Panc1 (cell line): Measurements from ENCODE around the gene DNER. TPM values are rescaled to one million over a fixed set of nuclear protein-coding genes. Genes with fewer than 3 reads are reported as not detected.

ENCODE experiments used
- ATAC-seq: fragments of 200-7000 bp; cut with Tn5 transposase; 2 replicates; pipeline ENCODE4 v1.9.1; 2020; ENCODE audit warnings: mild to moderate bottlenecking, moderate library complexity
- BruUV-seq: library from RNA; stranded (reverse); fragments of 400-500 nt; replicated peaks from 2 replicates; lab custom pipeline; 2021; lab: Mats Ljungman, UMichigan
- CTCF ChIA-PET: fragments of 300-600 bp; sonication (Branson Sonifier 250); formaldehyde crosslinking; loops from one replicate; lab custom pipeline; 2022; ENCODE audit warnings: antibody characterized with exemption; lab: Charles Lee
- POLR2A ChIA-PET: fragments of 300-600 bp; sonication (Branson Sonifier 250); formaldehyde crosslinking; loops from one replicate; lab custom pipeline; 2022; ENCODE audit warnings: antibody characterized with exemption; lab: Charles Lee
- DNase-seq: peaks from one replicate; pipeline ENCODE4 v3.0.0-alpha.2; 2010; ENCODE audit warnings: low read depth, low spot score
- H3K27ac ChIP-seq: 2 replicates; pipeline ENCODE4 v1.5.1; 2011; ENCODE audit warnings: mild to moderate bottlenecking, low read length, inconsistent platforms
- H3K27me3 ChIP-seq: fragments of 200-500 bp; sonication (Bioruptor generic); 2 replicates; pipeline ENCODE4 v1.6.0; 2014; ENCODE audit warnings: low read length, inconsistent platforms; ENCODE audit not compliant: control insufficient read depth, insufficient read depth
- H3K36me3 ChIP-seq: fragments of 200-500 bp; sonication (Bioruptor generic); 2 replicates; pipeline ENCODE4 v1.5.1; 2014; ENCODE audit warnings: inconsistent platforms, mild to moderate bottlenecking, low read length, moderate library complexity; ENCODE audit not compliant: control insufficient read depth, insufficient read depth
- H3K4me1 ChIP-seq: 2 replicates; pipeline ENCODE4 v1.5.1; 2011; ENCODE audit warnings: inconsistent platforms, mild to moderate bottlenecking, low read length, moderate library complexity; ENCODE audit not compliant: control insufficient read depth, insufficient read depth
- H3K4me3 ChIP-seq, 2 experiments: 2 replicates each; pipeline ENCODE4 v1.5.1; 2011 to 2012; ENCODE audit warnings: low read depth in 2 of 2, low read length in 2 of 2, mild to moderate bottlenecking in 2 of 2, inconsistent platforms in 1 of 2, moderate library complexity in 1 of 2
- H3K9me3 ChIP-seq: fragments of 200-500 bp; sonication (Bioruptor generic); 2 replicates; pipeline ENCODE4 v1.5.1; 2014; ENCODE audit warnings: low read depth, mild to moderate bottlenecking, inconsistent platforms, low read length, moderate library complexity; ENCODE audit not compliant: control insufficient read depth, insufficient read depth
- POLR2AphosphoS5 ChIP-seq: IDR thresholded peaks from 2 replicates; pipeline ENCODE4 v1.6.1; 2012; ENCODE audit warnings: mild to moderate bottlenecking, low read depth, low read length, moderate library complexity
- REST ChIP-seq, 2 experiments: IDR thresholded peaks; 2 replicates each; pipeline ENCODE4 v1.6.1; 2011 to 2012; ENCODE audit warnings: low read depth in 2 of 2, control low read depth in 1 of 2, low read length in 1 of 2, mild to moderate bottlenecking in 1 of 2, moderate library complexity in 1 of 2; ENCODE audit not compliant: insufficient read depth in 1 of 2
- SIN3A ChIP-seq: IDR thresholded peaks from 2 replicates; pipeline ENCODE4 v1.6.1; 2012; ENCODE audit warnings: low read depth, mild to moderate bottlenecking, low read length, moderate library complexity, borderline replicate concordance; ENCODE audit not compliant: insufficient read depth
- TCF7L2 ChIP-seq: IDR thresholded peaks from 2 replicates; pipeline ENCODE4 v1.6.1; 2011; ENCODE audit warnings: mild to moderate bottlenecking, low read depth, low read length, inconsistent platforms
- in situ Hi-C: cut with HindIII; loops from 2 replicates; pipeline ENCODE4 v1.10.0; 2016; ENCODE audit warnings: low sequenced_read_pairs, low pct_unique_long_range_greater_than_20kb
- intact Hi-C: fragments of 100-400 bp; cut with micrococcal nuclease; formaldehyde crosslinking; loops from one replicate; pipeline ENCODE4 v1.10.0; 2022; ENCODE audit not compliant: unreplicated experiment
- total RNA-seq: library from RNA; stranded (reverse); gene quantifications from one replicate; pipeline ENCODE4 v1.2.1, GENCODE V29; 2021; ENCODE audit not compliant: unreplicated experiment
- TF ChIP-seq, protein P1 (sequence below): fragments of 450-650 bp; IDR thresholded peaks from 2 replicates; pipeline ENCODE4 v1.5.1; 2017; ENCODE audit warnings: mild to moderate bottlenecking

DNER gene
- total RNA-seq, 1 experiment from 2014 or later: 0.31 TPM

DNA sequence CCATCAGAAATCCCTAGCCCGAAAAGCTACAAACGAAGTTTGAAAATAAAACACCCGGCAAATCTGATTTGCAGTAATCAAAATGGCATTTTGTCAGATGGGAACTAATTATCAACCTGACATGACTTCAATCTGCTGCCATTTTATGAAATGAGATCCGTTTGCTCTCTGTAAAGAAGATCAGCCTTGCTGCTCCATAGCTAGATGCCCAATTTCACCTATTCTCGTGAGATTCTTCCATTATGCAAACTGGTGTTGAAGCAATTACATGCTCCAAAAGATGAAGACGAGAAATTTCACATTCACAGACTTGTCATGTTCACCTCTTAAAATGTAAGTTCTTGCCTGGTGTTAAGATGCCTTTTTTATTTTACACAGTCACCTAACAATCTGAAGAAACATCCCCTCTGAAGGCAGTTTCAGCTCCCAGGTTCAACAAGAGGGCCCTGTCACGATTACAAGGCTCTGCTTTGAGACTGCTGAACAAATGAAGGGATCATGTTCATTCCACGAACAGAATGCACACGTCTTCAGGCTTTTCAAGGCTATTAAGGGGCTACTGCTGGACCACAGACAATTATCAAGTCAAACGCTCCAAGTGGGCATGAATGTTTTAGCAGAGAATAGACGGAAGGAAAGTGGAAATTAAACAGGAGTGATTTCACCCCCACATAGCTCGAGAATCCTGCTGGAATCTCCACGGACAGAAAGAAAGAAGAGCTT, 270.6 kb downstream of the DNER start:
- H3K36me3 ChIP-seq: no peaks in the 10 kb centered on the region
- H3K27me3 ChIP-seq: no peaks in the 10 kb centered on the region
- no TSS peak for BruUV-seq
- intact Hi-C loops (no loop called here), in situ Hi-C loops (no loop called here)
- POLR2A ChIA-PET: no interaction called here
- no peak overlapping the region for H3K4me3 ChIP-seq
- H3K9me3 ChIP-seq: no peaks in the 10 kb centered on the region
- DNase-seq (no peak), ATAC-seq (no peak)
- peaks cover 15% of the 10 kb centered on the region for H3K4me1 ChIP-seq
- TF ChIP-seq POLR2AphosphoS5 (no peak), SIN3A (no peak), REST (IDR thresholded peaks at IDR 0.05; ENCODE audit: insufficient read depth in 1 of 2, low read depth in 2 of 2, low read length in 1 of 2) (no peak), TCF7L2 (no peak)
- TF ChIP-seq, protein P1, sequence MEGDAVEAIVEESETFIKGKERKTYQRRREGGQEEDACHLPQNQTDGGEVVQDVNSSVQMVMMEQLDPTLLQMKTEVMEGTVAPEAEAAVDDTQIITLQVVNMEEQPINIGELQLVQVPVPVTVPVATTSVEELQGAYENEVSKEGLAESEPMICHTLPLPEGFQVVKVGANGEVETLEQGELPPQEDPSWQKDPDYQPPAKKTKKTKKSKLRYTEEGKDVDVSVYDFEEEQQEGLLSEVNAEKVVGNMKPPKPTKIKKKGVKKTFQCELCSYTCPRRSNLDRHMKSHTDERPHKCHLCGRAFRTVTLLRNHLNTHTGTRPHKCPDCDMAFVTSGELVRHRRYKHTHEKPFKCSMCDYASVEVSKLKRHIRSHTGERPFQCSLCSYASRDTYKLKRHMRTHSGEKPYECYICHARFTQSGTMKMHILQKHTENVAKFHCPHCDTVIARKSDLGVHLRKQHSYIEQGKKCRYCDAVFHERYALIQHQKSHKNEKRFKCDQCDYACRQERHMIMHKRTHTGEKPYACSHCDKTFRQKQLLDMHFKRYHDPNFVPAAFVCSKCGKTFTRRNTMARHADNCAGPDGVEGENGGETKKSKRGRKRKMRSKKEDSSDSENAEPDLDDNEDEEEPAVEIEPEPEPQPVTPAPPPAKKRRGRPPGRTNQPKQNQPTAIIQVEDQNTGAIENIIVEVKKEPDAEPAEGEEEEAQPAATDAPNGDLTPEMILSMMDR: no peak
- H3K27ac ChIP-seq: peak overlapping the region; percentile 78; the same call in 1 of the 2 replicates
- CTCF ChIA-PET: interaction anchor here (1.2 kb wide), 1 partner anchor 13 kb away, joined by 4 read pairs; no protein-coding TSS in a partner anchor

GRCh38 chr2:229443141-229443540, 271.2 kb downstream of the DNER start:
- no TSS peak for BruUV-seq
- no peak overlapping the region for H3K4me3 ChIP-seq
- POLR2A ChIA-PET: no interaction called here
- CTCF ChIA-PET: interaction anchor here (1.2 kb wide), 1 partner anchor 12 kb away, joined by 4 read pairs; no protein-coding TSS in a partner anchor
- in situ Hi-C loops (no loop called here), intact Hi-C loops (no loop called here)
- H3K9me3 ChIP-seq: no peaks in the 10 kb centered on the region
- no peaks in the 10 kb centered on the region for H3K36me3 ChIP-seq
- TF ChIP-seq, protein P1: no peak
- TF ChIP-seq SIN3A: no peak
- TF ChIP-seq POLR2AphosphoS5: no peak
- no peak for TF ChIP-seq REST (IDR thresholded peaks at IDR 0.05; ENCODE audit: insufficient read depth in 1 of 2, low read depth in 2 of 2, low read length in 1 of 2)
- TF ChIP-seq TCF7L2: no peak
- no peak for ATAC-seq
- no peaks in the 10 kb centered on the region for H3K27me3 ChIP-seq
- no peak overlapping the region for H3K27ac ChIP-seq
- no peak for DNase-seq
- peaks cover 15% of the 10 kb centered on the region for H3K4me1 ChIP-seq
